ENCODE measurements around the gene HSPD1. TPM values are rescaled to one million over a fixed set of nuclear protein-coding genes. Genes with fewer than 3 reads are reported as not detected.

Gene HSPD1
- total and polyA plus RNA-seq, 2 of the 13 experiments (the other 11 are each of a cell fraction or from before 2014, with no cell fraction given): 685 to 2,610 TPM

DNA sequence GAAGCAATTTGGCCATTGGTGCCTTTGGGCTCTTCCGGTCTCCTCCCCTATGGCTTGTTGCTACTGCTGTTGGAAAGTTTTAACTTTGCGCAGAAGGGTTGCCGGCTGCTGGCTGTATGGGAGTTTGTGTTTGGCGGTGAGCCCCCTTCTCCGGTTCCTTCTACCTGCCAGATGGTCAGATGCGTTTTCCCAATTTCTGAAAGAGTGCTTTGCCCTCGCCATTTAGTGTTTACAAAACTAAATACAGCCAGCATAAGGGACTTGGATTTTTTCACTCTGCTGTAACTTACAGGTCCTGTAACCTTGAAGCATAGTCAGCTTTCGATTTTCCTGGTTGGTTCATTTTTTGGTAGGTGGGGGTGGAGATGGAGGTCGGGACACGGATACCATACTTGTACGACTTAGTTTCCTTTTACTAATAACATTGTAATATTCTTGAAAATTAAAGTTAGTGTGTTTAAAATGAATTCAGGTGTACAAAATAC lies 45.7 kb downstream of the HSPD1 start (continued):
- no peak; the same call in 1 of the 2 replicates for TF ChIP-seq FOXK1 (CRISPR knock-in tag; IDR thresholded peaks at IDR 0.05; ENCODE audit: borderline replicate concordance, low read depth)
- no peak; the same call in none of the 2 replicates for TF ChIP-seq KMT2A (CRISPR knock-in tag; IDR thresholded peaks at IDR 0.05)
- TF ChIP-seq ZNF652 (CRISPR knock-in tag; IDR thresholded peaks at IDR 0.05; ENCODE audit: borderline replicate concordance, low read depth): no peak
- TF ChIP-seq ZNF207 (IDR thresholded peaks at IDR 0.05; ENCODE audit: borderline replicate concordance): no peak
- no peak for TF ChIP-seq MTA3 (CRISPR knock-in tag; IDR thresholded peaks at IDR 0.05)
- no peak; the same call in 1 of the 2 replicates for TF ChIP-seq ZIK1 (CRISPR knock-in tag; IDR thresholded peaks at IDR 0.05; ENCODE audit: borderline replicate concordance, low read depth)
- TF ChIP-seq ZNF550 (CRISPR knock-in tag; IDR thresholded peaks at IDR 0.05; ENCODE audit: borderline replicate concordance): no peak
- TF ChIP-seq, protein P1, sequence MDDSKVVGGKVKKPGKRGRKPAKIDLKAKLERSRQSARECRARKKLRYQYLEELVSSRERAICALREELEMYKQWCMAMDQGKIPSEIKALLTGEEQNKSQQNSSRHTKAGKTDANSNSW (CRISPR knock-in tag; IDR thresholded peaks at IDR 0.05; ENCODE audit: borderline replicate concordance): no peak
- TF ChIP-seq MAFG (CRISPR knock-in tag; IDR thresholded peaks at IDR 0.05): no peak
- TF ChIP-seq DR1 (CRISPR knock-in tag; IDR thresholded peaks at IDR 0.05): no peak
- TF ChIP-seq, protein P2, sequence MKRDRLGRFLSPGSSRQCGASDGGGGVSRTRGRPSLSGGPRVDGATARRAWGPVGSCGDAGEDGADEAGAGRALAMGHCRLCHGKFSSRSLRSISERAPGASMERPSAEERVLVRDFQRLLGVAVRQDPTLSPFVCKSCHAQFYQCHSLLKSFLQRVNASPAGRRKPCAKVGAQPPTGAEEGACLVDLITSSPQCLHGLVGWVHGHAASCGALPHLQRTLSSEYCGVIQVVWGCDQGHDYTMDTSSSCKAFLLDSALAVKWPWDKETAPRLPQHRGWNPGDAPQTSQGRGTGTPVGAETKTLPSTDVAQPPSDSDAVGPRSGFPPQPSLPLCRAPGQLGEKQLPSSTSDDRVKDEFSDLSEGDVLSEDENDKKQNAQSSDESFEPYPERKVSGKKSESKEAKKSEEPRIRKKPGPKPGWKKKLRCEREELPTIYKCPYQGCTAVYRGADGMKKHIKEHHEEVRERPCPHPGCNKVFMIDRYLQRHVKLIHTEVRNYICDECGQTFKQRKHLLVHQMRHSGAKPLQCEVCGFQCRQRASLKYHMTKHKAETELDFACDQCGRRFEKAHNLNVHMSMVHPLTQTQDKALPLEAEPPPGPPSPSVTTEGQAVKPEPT (CRISPR knock-in tag; IDR thresholded peaks at IDR 0.05; ENCODE audit: low read depth): peak; percentile 2; the same call in 1 of the 2 replicates
- TF ChIP-seq, protein P3, sequence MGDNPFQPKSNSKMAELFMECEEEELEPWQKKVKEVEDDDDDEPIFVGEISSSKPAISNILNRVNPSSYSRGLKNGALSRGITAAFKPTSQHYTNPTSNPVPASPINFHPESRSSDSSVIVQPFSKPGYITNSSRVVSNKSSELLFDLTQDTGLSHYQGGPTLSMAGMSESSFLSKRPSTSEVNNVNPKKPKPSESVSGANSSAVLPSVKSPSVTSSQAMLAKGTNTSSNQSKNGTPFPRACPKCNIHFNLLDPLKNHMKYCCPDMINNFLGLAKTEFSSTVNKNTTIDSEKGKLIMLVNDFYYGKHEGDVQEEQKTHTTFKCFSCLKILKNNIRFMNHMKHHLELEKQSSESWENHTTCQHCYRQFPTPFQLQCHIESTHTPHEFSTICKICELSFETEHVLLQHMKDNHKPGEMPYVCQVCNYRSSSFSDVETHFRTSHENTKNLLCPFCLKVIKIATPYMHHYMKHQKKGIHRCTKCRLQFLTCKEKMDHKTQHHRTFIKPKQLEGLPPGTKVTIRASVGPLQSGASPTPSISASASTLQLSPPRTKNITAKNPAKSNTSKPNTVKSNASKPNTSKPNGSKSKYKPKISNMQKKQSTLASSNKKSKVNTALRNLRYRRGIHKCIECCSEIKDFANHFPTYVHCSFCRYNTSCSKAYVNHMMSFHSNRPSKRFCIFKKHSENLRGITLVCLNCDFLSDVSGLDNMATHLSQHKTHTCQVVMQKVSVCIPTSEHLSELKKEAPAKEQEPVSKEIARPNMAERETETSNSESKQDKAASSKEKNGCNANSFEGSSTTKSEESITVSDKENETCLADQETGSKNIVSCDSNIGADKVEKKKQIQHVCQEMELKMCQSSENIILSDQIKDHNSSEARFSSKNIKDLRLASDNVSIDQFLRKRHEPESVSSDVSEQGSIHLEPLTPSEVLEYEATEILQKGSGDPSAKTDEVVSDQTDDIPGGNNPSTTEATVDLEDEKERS (CRISPR knock-in tag; IDR thresholded peaks at IDR 0.05): peak; percentile 90; the same call in 1 of the 2 replicates
- no peak for TF ChIP-seq ARNT2 (CRISPR knock-in tag; IDR thresholded peaks at IDR 0.05; ENCODE audit: low read depth)
- TF ChIP-seq, protein P4, sequence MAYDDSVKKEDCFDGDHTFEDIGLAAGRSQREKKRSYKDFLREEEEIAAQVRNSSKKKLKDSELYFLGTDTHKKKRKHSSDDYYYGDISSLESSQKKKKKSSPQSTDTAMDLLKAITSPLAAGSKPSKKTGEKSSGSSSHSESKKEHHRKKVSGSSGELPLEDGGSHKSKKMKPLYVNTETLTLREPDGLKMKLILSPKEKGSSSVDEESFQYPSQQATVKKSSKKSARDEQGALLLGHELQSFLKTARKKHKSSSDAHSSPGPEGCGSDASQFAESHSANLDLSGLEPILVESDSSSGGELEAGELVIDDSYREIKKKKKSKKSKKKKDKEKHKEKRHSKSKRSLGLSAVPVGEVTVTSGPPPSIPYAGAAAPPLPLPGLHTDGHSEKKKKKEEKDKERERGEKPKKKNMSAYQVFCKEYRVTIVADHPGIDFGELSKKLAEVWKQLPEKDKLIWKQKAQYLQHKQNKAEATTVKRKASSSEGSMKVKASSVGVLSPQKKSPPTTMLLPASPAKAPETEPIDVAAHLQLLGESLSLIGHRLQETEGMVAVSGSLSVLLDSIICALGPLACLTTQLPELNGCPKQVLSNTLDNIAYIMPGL (CRISPR knock-in tag; IDR thresholded peaks at IDR 0.05; ENCODE audit: borderline replicate concordance in 1 of 2, low read depth in 1 of 2): no peak; a peak in 1 of 4 replicates
- TF ChIP-seq, protein P5, sequence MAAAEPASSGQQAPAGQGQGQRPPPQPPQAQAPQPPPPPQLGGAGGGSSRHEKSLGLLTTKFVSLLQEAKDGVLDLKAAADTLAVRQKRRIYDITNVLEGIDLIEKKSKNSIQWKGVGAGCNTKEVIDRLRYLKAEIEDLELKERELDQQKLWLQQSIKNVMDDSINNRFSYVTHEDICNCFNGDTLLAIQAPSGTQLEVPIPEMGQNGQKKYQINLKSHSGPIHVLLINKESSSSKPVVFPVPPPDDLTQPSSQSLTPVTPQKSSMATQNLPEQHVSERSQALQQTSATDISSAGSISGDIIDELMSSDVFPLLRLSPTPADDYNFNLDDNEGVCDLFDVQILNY (CRISPR knock-in tag; conservative IDR thresholded peaks at IDR 0.05): no peak
- no peak; the same call in 1 of the 2 replicates for TF ChIP-seq ERF (CRISPR knock-in tag; IDR thresholded peaks at IDR 0.05)
- TF ChIP-seq DNMT3B (CRISPR knock-in tag; conservative IDR thresholded peaks at IDR 0.05): no peak; the same call in 1 of the 2 replicates
- TF ChIP-seq IRF2 (CRISPR knock-in tag; IDR thresholded peaks at IDR 0.05): no peak
